ENCODE results near the gene MCF2L2.

The MCF2L2 gene

GRCh38 chr3:183151821-183152351, 276.5 kb downstream of the MCF2L2 start (continued):
- TF ChIP-seq ZNF280D (tag by site-specific recombination; IDR thresholded peaks at IDR 0.05) (no peak), ZNF580 (tag by site-specific recombination; IDR thresholded peaks at IDR 0.05) (no peak), ZNF302 (tag by site-specific recombination; IDR thresholded peaks at IDR 0.05; ENCODE audit: low read depth) (no peak)

GRCh38 chr3:183151086-183151485, 277.3 kb downstream of the MCF2L2 start:
- no peak overlapping the region for H3K27ac ChIP-seq (ENCODE audit: extremely low read depth, low read depth, low read length)
- no peaks in the 10 kb centered on the region for H3K36me3 ChIP-seq (ENCODE audit: control insufficient read depth in 2 of 2, insufficient read depth in 1 of 2, low read length in 2 of 2)
- H3K9me3 ChIP-seq (ENCODE audit: control insufficient read depth, insufficient read depth, low read depth, low read length), result no peaks in the 10 kb centered on the region
- H3K4me1 ChIP-seq (ENCODE audit: control insufficient read depth, insufficient read depth, low read length), result no peaks in the 10 kb centered on the region
- POLR2A ChIA-PET, result interaction anchor here (0.6 kb wide), 1 partner anchor 27 kb away, joined by 3 read pairs; no protein-coding TSS in a partner anchor
- H3K4me3 ChIP-seq (ENCODE audit: low read depth, low read length), result no peak overlapping the region
- no peak for TF ChIP-seq OVOL3 (tag by site-specific recombination; IDR thresholded peaks at IDR 0.05)
- CTCF ChIA-PET, result no interaction called here

GRCh38 chr3:183149915-183150750, 278.3 kb downstream of the MCF2L2 start:
- H3K4me1 ChIP-seq (ENCODE audit: control insufficient read depth, insufficient read depth, low read length), result no peaks in the 10 kb centered on the region
- H3K4me3 ChIP-seq (ENCODE audit: low read depth, low read length), result no peak overlapping the region
- H3K36me3 ChIP-seq (ENCODE audit: control insufficient read depth in 2 of 2, insufficient read depth in 1 of 2, low read length in 2 of 2), result no peaks in the 10 kb centered on the region
- TF ChIP-seq PRDM10 (tag by site-specific recombination; IDR thresholded peaks at IDR 0.05) (no peak), ZNF76 (tag by site-specific recombination; IDR thresholded peaks at IDR 0.05; ENCODE audit: borderline replicate concordance, low read depth) (no peak), SCRT2 (tag by site-specific recombination; IDR thresholded peaks at IDR 0.05) (no peak), HOXC10 (CRISPR knock-in tag; IDR thresholded peaks at IDR 0.05) (no peak), SP2 (tag by site-specific recombination; IDR thresholded peaks at IDR 0.05) (no peak), ZSCAN30 (tag by site-specific recombination; IDR thresholded peaks at IDR 0.05) (no peak), TSHZ1 (tag by site-specific recombination; IDR thresholded peaks at IDR 0.05; ENCODE audit: borderline replicate concordance) (no peak), SCRT1 (tag by site-specific recombination; IDR thresholded peaks at IDR 0.05; ENCODE audit: borderline replicate concordance) (no peak), ZNF580 (tag by site-specific recombination; IDR thresholded peaks at IDR 0.05) (no peak), ZNF629 (tag by site-specific recombination; IDR thresholded peaks at IDR 0.05) (no peak), ZFP3 (tag by site-specific recombination; IDR thresholded peaks at IDR 0.05; ENCODE audit: low read depth) (no peak)
- POLR2A ChIA-PET, result no interaction called here
- H3K9me3 ChIP-seq (ENCODE audit: control insufficient read depth, insufficient read depth, low read depth, low read length), result no peaks in the 10 kb centered on the region
- H3K27ac ChIP-seq (ENCODE audit: extremely low read depth, low read depth, low read length), result no peak overlapping the region
- CTCF ChIA-PET, result interaction anchor here (0.6 kb wide), 1 partner anchor 21 kb away, joined by 3 read pairs; no protein-coding TSS in a partner anchor
